Lung (tissue), 12 donors: ENCODE results near the gene ELAPOR2. TPM values are rescaled to one million over a fixed set of nuclear protein-coding genes. Genes with fewer than 3 reads are reported as not detected.

Source experiments
- ATAC-seq: fragments of 200-7000 bp; cut with Tn5 transposase; one replicate; pipeline ENCODE4 v1.9.1; 2020; ENCODE audit warnings: moderate number of reproducible peaks; ENCODE audit not compliant: insufficient read depth, low FRiP score
- DNase-seq, 3 donors: peaks; one replicate each; pipeline ENCODE4 v3.0.0-alpha.2; 2013 to 2017
- H3K27ac ChIP-seq, 2 donors: one replicate each; pipeline ENCODE4 v1.5.1; 2013; ENCODE audit warnings: mild to moderate bottlenecking in 2 of 2, moderate library complexity in 2 of 2, control low read depth in 1 of 2, inconsistent platforms in 1 of 2, low read depth in 1 of 2, low read length in 1 of 2
- H3K27me3 ChIP-seq, 3 donors: one replicate each; pipeline ENCODE4 v1.5.1; 2013; ENCODE audit warnings: low read length in 2 of 3; ENCODE audit not compliant: control insufficient read depth in 3 of 3, insufficient read depth in 3 of 3
- H3K36me3 ChIP-seq, 4 donors: one replicate each; pipeline ENCODE4 v1.5.1; 2013; ENCODE audit warnings: low read length in 4 of 4, mild to moderate bottlenecking in 1 of 4, moderate library complexity in 1 of 4; ENCODE audit not compliant: control insufficient read depth in 4 of 4, insufficient read depth in 4 of 4
- H3K4me1 ChIP-seq, 5 donors: one replicate each; pipeline ENCODE4 v1.5.1; 2013; ENCODE audit warnings: low read length in 5 of 5, mild to moderate bottlenecking in 2 of 5, moderate library complexity in 1 of 5; ENCODE audit not compliant: control insufficient read depth in 5 of 5, insufficient read depth in 5 of 5
- H3K4me3 ChIP-seq: one replicate; pipeline ENCODE4 v1.5.1; 2013; ENCODE audit warnings: mild to moderate bottlenecking, control low read depth, moderate library complexity
- H3K9ac ChIP-seq, 2 donors: one replicate each; pipeline ENCODE4 v1.5.1; 2013; ENCODE audit warnings: low read length in 2 of 2, control low read depth in 1 of 2; ENCODE audit not compliant: insufficient read depth in 1 of 2
- H3K9me3 ChIP-seq, 4 donors: one replicate each; pipeline ENCODE4 v1.5.1; 2013; ENCODE audit warnings: low read length in 3 of 4, mild to moderate bottlenecking in 1 of 4, moderate library complexity in 1 of 4; ENCODE audit not compliant: control insufficient read depth in 4 of 4, insufficient read depth in 3 of 4
- CTCF ChIP-seq: IDR thresholded peaks from 2 replicates; pipeline ENCODE4 v1.5.1; 2012; ENCODE audit warnings: mild to moderate bottlenecking; ENCODE audit errors: control extremely low read depth, extremely low read depth
- whole genome bisulfite sequencing, 2 donors: extraction: QIAGEN DNeasy Blood & Tissue Kit; methylation state at CpG; one replicate each; pipeline ENCODE4 v1.1.7; 2013; 5-methylcytosine and 5-hydroxymethylcytosine counted together
- polyA plus RNA-seq, 2 donors: library from polyadenylated mRNA; stranded (reverse); fragments of 200-250 nt; gene quantifications; one replicate each; pipeline ENCODE4 v1.2.1, GENCODE V29; 2013
- total RNA-seq, 2 donors: library from RNA; depleted of rRNA in 1 of 2; stranded (reverse); fragments of >200 nt in 1 of 2; gene quantifications; one replicate each; pipeline ENCODE4 v1.2.1, GENCODE V29; 2014 to 2021
- donor health status: control.
- donor health status: control.
- donor health status: Bipolar disorder and iron deficiency.
- donor health status: healthy.
- donor health status: DM: yes; HTN: yes; CAD: no.

ELAPOR2 gene
- total and polyA plus RNA-seq, 4 donors: 16.1 to 64.1 (median 38.2) TPM

- no peak overlapping the region for H3K4me3 ChIP-seq
- no peak overlapping the region for H3K27ac ChIP-seq
- TF ChIP-seq CTCF: no peak
- WGBS, 2 donors: 89 to 93% methylated on average over 2 of the region's 2 CpGs
- peaks cover 0 to 2% (median 0%) of the 10 kb centered on the region in 4 donors for H3K9me3 ChIP-seq
- H3K36me3 ChIP-seq: no peaks in the 10 kb centered on the region
- no peak overlapping the region for H3K9ac ChIP-seq
- H3K4me1 ChIP-seq: no peaks in the 10 kb centered on the region
- no peak for DNase-seq
- no peak for ATAC-seq
- H3K27me3 ChIP-seq: no peaks in the 10 kb centered on the region
Measured at GRCh38 chr7:87092568-87093091, 33.2 kb upstream of the ELAPOR2 start.

GRCh38 chr7:87091487-87092066 lies 32.1 kb upstream of the ELAPOR2 start:
- H3K4me1 ChIP-seq: no peaks in the 10 kb centered on the region
- no peak for TF ChIP-seq CTCF
- H3K9me3 ChIP-seq: peaks cover 0 to 2% (median under 1%) of the 10 kb centered on the region in 4 donors
- H3K27me3 ChIP-seq: no peaks in the 10 kb centered on the region
- no peak overlapping the region for H3K27ac ChIP-seq
- ATAC-seq: no peak
- no peak overlapping the region for H3K4me3 ChIP-seq
- no peak for DNase-seq
- no peaks in the 10 kb centered on the region for H3K36me3 ChIP-seq
- H3K9ac ChIP-seq: no peak overlapping the region
- WGBS, 2 donors: 80 to 86% methylated on average over 1 of the region's 1 CpG

- 83 to 90% methylated on average over 5 of the region's 5 CpGs for WGBS, 2 donors
- Histone ChIP-seq H3K36me3 (no peaks in the 10 kb centered on the region), H3K27ac (no peak overlapping the region), H3K27me3 (no peaks in the 10 kb centered on the region), H3K9me3 (peaks cover 0 to 2% (median 0%) of the 10 kb centered on the region in 4 donors), H3K9ac (no peak overlapping the region), H3K4me3 (no peak overlapping the region), H3K4me1 (no peaks in the 10 kb centered on the region)
- ATAC-seq (no peak), DNase-seq (no peak)
- no peak for TF ChIP-seq CTCF
Measured at GRCh38 chr7:87083865-87084519, 24.5 kb upstream of the ELAPOR2 start.
